DLD1 (cell line): ENCODE data around the gene ANO6.
"Not testable (repeated sequence)": the region's sequence is repeated elsewhere in the genome, so short reads cannot be mapped to it uniquely, and the experiment has no call there.

Experiments
- in situ Hi-C: cut with HindIII; loops from 2 replicates; pipeline ENCODE4 v1.10.0; 2017; ENCODE audit warnings: low sequenced_read_pairs

The ANO6 gene

GRCh38 chr12:45388545-45388944 lies 172.7 kb downstream of the ANO6 start:
- in situ Hi-C loops = no loop called here

GRCh38 chr12:45389426-45389825 lies 173.5 kb downstream of the ANO6 start:
- in situ Hi-C loops = no loop called here

GRCh38 chr12:45397499-45397898 lies 181.6 kb downstream of the ANO6 start:
- in situ Hi-C loops = not testable (repeated sequence)

GRCh38 chr12:45398552-45398951 lies 182.7 kb downstream of the ANO6 start:
- in situ Hi-C loops = no loop called here

GRCh38 chr12:45400991-45401390 lies 185.1 kb downstream of the ANO6 start:
- in situ Hi-C loops = no loop called here

- in situ Hi-C loops = no loop called here
Observed at GRCh38 chr12:45402288-45402687, 186.4 kb downstream of the ANO6 start.

GRCh38 chr12:45406988-45407850 lies 191.3 kb downstream of the ANO6 start:
- in situ Hi-C loops = no loop called here

- in situ Hi-C loops = no loop called here
Observed at GRCh38 chr12:45407981-45408728, 192.3 kb downstream of the ANO6 start.

GRCh38 chr12:45408729-45409114 lies 192.8 kb downstream of the ANO6 start:
- in situ Hi-C loops = no loop called here

GRCh38 chr12:45409966-45410365 lies 194.1 kb downstream of the ANO6 start:
- in situ Hi-C loops = no loop called here

- in situ Hi-C loops = no loop called here
Observed at GRCh38 chr12:45411626-45412025, 195.7 kb downstream of the ANO6 start.

- in situ Hi-C loops = no loop called here
Observed at GRCh38 chr12:45415393-45415817, 199.5 kb downstream of the ANO6 start.

GRCh38 chr12:45416126-45416525 lies 200.2 kb downstream of the ANO6 start:
- in situ Hi-C loops = no loop called here

GRCh38 chr12:45418520-45418919 lies 202.6 kb downstream of the ANO6 start:
- in situ Hi-C loops = no loop called here

- in situ Hi-C loops = no loop called here
Observed at GRCh38 chr12:45419317-45419814, 203.5 kb downstream of the ANO6 start.

GRCh38 chr12:45421736-45422135 lies 205.8 kb downstream of the ANO6 start:
- in situ Hi-C loops = no loop called here

GRCh38 chr12:45423931-45424330 lies 208.0 kb downstream of the ANO6 start:
- in situ Hi-C loops = no loop called here

- in situ Hi-C loops = loop anchor here (25.0 kb wide), 1 partner anchor 88 kb away; no protein-coding TSS in a partner anchor
Observed at GRCh38 chr12:45425426-45425825, 209.5 kb downstream of the ANO6 start.

GRCh38 chr12:45426294-45426693 lies 210.4 kb downstream of the ANO6 start:
- in situ Hi-C loops = loop anchor here (25.0 kb wide), 1 partner anchor 89 kb away; no protein-coding TSS in a partner anchor

GRCh38 chr12:45427042-45427441 lies 211.1 kb downstream of the ANO6 start:
- in situ Hi-C loops = loop anchor here (25.0 kb wide), 1 partner anchor 90 kb away; no protein-coding TSS in a partner anchor

- in situ Hi-C loops = loop anchor here (25.0 kb wide), 1 partner anchor 93 kb away; no protein-coding TSS in a partner anchor
Observed at GRCh38 chr12:45429831-45430230, 213.9 kb downstream of the ANO6 start.
